GM23338 (cell line): ENCODE data around the gene GATA5.

Experiments
- EZH2phosphoT487 ChIP-seq: fragments of 200-600 bp; sonication (generic); IDR thresholded peaks from one replicate; pipeline ENCODE4 v1.8.1; 2018; ENCODE audit warnings: antibody characterized with exemption; ENCODE audit not compliant: unreplicated experiment
- NANOG ChIP-seq: IDR thresholded peaks from 2 replicates; pipeline ENCODE4 v1.6.1; 2016; ENCODE audit warnings: antibody characterized with exemption, borderline replicate concordance
- POLR2AphosphoS5 ChIP-seq: IDR thresholded peaks from 2 replicates; pipeline ENCODE4 v1.6.1; 2016; ENCODE audit warnings: antibody characterized with exemption, low read depth
- TF ChIP-seq, protein P1 (sequence below), 2 experiments: fragments of 200-600 bp in 1 of 2; sonication (generic) in 1 of 2; conservative IDR thresholded peaks; 2 replicates each; pipeline versions ENCODE4 v1.5.1 to v1.6.1; 2016 to 2017; ENCODE audit warnings: antibody characterized with exemption in 2 of 2, low read depth in 2 of 2, mild to moderate bottlenecking in 2 of 2, moderate library complexity in 1 of 2
- TF ChIP-seq, protein P2 (sequence below): IDR thresholded peaks from 2 replicates; pipeline ENCODE4 v1.6.1; 2016; ENCODE audit warnings: antibody characterized with exemption
- TF ChIP-seq, protein P3 (sequence below): fragments of 250-450 bp; sonication (Bioruptor Pico); IDR thresholded peaks from 2 replicates; pipeline ENCODE4 v1.5.0; 2020; ENCODE audit warnings: mild to moderate bottlenecking, moderate library complexity
- TF ChIP-seq, protein P4 (sequence below): IDR thresholded peaks from one replicate; pipeline ENCODE4 v1.6.1; 2018; ENCODE audit warnings: antibody characterized with exemption; ENCODE audit not compliant: unreplicated experiment

- TF ChIP-seq, protein P1, sequence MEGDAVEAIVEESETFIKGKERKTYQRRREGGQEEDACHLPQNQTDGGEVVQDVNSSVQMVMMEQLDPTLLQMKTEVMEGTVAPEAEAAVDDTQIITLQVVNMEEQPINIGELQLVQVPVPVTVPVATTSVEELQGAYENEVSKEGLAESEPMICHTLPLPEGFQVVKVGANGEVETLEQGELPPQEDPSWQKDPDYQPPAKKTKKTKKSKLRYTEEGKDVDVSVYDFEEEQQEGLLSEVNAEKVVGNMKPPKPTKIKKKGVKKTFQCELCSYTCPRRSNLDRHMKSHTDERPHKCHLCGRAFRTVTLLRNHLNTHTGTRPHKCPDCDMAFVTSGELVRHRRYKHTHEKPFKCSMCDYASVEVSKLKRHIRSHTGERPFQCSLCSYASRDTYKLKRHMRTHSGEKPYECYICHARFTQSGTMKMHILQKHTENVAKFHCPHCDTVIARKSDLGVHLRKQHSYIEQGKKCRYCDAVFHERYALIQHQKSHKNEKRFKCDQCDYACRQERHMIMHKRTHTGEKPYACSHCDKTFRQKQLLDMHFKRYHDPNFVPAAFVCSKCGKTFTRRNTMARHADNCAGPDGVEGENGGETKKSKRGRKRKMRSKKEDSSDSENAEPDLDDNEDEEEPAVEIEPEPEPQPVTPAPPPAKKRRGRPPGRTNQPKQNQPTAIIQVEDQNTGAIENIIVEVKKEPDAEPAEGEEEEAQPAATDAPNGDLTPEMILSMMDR (conservative IDR thresholded peaks at IDR 0.05; ENCODE audit: low read depth in 2 of 2): no peak
- TF ChIP-seq NANOG (no peak), EZH2phosphoT487 (no peak), POLR2AphosphoS5 (no peak)
- TF ChIP-seq, protein P2, sequence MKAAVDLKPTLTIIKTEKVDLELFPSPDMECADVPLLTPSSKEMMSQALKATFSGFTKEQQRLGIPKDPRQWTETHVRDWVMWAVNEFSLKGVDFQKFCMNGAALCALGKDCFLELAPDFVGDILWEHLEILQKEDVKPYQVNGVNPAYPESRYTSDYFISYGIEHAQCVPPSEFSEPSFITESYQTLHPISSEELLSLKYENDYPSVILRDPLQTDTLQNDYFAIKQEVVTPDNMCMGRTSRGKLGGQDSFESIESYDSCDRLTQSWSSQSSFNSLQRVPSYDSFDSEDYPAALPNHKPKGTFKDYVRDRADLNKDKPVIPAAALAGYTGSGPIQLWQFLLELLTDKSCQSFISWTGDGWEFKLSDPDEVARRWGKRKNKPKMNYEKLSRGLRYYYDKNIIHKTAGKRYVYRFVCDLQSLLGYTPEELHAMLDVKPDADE: no peak
- TF ChIP-seq, protein P3, sequence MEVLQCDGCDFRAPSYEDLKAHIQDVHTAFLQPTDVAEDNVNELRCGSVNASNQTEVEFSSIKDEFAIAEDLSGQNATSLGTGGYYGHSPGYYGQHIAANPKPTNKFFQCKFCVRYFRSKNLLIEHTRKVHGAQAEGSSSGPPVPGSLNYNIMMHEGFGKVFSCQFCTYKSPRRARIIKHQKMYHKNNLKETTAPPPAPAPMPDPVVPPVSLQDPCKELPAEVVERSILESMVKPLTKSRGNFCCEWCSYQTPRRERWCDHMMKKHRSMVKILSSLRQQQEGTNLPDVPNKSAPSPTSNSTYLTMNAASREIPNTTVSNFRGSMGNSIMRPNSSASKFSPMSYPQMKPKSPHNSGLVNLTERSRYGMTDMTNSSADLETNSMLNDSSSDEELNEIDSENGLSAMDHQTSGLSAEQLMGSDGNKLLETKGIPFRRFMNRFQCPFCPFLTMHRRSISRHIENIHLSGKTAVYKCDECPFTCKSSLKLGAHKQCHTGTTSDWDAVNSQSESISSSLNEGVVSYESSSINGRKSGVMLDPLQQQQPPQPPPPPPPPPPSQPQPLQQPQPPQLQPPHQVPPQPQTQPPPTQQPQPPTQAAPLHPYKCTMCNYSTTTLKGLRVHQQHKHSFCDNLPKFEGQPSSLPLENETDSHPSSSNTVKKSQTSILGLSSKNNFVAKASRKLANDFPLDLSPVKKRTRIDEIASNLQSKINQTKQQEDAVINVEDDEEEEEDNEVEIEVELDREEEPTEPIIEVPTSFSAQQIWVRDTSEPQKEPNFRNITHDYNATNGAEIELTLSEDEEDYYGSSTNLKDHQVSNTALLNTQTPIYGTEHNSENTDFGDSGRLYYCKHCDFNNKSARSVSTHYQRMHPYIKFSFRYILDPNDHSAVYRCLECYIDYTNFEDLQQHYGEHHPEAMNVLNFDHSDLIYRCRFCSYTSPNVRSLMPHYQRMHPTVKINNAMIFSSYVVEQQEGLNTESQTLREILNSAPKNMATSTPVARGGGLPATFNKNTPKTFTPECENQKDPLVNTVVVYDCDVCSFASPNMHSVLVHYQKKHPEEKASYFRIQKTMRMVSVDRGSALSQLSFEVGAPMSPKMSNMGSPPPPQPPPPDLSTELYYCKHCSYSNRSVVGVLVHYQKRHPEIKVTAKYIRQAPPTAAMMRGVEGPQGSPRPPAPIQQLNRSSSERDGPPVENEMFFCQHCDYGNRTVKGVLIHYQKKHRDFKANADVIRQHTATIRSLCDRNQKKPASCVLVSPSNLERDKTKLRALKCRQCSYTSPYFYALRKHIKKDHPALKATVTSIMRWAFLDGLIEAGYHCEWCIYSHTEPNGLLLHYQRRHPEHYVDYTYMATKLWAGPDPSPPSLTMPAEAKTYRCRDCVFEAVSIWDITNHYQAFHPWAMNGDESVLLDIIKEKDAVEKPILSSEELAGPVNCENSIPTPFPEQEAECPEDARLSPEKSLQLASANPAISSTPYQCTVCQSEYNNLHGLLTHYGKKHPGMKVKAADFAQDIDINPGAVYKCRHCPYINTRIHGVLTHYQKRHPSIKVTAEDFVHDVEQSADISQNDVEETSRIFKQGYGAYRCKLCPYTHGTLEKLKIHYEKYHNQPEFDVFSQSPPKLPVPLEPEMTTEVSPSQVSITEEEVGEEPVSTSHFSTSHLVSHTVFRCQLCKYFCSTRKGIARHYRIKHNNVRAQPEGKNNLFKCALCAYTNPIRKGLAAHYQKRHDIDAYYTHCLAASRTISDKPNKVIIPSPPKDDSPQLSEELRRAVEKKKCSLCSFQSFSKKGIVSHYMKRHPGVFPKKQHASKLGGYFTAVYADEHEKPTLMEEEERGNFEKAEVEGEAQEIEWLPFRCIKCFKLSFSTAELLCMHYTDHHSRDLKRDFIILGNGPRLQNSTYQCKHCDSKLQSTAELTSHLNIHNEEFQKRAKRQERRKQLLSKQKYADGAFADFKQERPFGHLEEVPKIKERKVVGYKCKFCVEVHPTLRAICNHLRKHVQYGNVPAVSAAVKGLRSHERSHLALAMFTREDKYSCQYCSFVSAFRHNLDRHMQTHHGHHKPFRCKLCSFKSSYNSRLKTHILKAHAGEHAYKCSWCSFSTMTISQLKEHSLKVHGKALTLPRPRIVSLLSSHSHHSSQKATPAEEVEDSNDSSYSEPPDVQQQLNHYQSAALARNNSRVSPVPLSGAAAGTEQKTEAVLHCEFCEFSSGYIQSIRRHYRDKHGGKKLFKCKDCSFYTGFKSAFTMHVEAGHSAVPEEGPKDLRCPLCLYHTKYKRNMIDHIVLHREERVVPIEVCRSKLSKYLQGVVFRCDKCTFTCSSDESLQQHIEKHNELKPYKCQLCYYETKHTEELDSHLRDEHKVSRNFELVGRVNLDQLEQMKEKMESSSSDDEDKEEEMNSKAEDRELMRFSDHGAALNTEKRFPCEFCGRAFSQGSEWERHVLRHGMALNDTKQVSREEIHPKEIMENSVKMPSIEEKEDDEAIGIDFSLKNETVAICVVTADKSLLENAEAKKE (CRISPR knock-in tag): no peak
- TF ChIP-seq, protein P4, sequence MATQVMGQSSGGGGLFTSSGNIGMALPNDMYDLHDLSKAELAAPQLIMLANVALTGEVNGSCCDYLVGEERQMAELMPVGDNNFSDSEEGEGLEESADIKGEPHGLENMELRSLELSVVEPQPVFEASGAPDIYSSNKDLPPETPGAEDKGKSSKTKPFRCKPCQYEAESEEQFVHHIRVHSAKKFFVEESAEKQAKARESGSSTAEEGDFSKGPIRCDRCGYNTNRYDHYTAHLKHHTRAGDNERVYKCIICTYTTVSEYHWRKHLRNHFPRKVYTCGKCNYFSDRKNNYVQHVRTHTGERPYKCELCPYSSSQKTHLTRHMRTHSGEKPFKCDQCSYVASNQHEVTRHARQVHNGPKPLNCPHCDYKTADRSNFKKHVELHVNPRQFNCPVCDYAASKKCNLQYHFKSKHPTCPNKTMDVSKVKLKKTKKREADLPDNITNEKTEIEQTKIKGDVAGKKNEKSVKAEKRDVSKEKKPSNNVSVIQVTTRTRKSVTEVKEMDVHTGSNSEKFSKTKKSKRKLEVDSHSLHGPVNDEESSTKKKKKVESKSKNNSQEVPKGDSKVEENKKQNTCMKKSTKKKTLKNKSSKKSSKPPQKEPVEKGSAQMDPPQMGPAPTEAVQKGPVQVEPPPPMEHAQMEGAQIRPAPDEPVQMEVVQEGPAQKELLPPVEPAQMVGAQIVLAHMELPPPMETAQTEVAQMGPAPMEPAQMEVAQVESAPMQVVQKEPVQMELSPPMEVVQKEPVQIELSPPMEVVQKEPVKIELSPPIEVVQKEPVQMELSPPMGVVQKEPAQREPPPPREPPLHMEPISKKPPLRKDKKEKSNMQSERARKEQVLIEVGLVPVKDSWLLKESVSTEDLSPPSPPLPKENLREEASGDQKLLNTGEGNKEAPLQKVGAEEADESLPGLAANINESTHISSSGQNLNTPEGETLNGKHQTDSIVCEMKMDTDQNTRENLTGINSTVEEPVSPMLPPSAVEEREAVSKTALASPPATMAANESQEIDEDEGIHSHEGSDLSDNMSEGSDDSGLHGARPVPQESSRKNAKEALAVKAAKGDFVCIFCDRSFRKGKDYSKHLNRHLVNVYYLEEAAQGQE: no peak
Observed at GRCh38 chr20:62489186-62489931, 13.6 kb upstream of the GATA5 start.
